ENCODE results near the gene TMEM147. TPM values are rescaled to one million over a fixed set of nuclear protein-coding genes. Genes with fewer than 3 reads are reported as not detected.

TMEM147 gene
- total RNA-seq, 2 experiments from 2014 or later, result 20.3 to 22.0 TPM

GRCh38 chr19:35534803-35535480 is 10.5 kb upstream of the TMEM147 start:
- peaks cover 12% of the 10 kb centered on the region for H3K4me1 Mint-ChIP-seq (ENCODE audit: low read depth)
- H3K36me3 ChIP-seq (ENCODE audit: insufficient read depth, low read length), result no peaks in the 10 kb centered on the region
- no peak overlapping the region for H3K27ac ChIP-seq (ENCODE audit: low read depth in 1 of 2, low read length in 2 of 2)
- peaks cover 31% of the 10 kb centered on the region for H3K27me3 Mint-ChIP-seq
- ATAC-seq (ENCODE audit: poor library complexity) (no peak), DNase-seq (no peak)
- H3K9me3 Mint-ChIP-seq, result no peaks in the 10 kb centered on the region
- peaks cover 0 to 5% of the 10 kb centered on the region in 2 experiments for H3K9me3 ChIP-seq (ENCODE audit: control insufficient read depth in 1 of 2, insufficient read depth in 1 of 2, low read length in 2 of 2)
- no peak overlapping the region for H3K4me3 ChIP-seq (ENCODE audit: low read length)
- ChIA-PET POLR2A (no interaction called here), CTCF (no interaction called here)
- H3K27ac Mint-ChIP-seq, result no peak overlapping the region
- no peaks in the 10 kb centered on the region for H3K36me3 Mint-ChIP-seq (ENCODE audit: low read depth)
- intact Hi-C loops (cut with DNase I, micrococcal nuclease), result no loop called here
- peaks cover 14% of the 10 kb centered on the region for H3K4me1 ChIP-seq (ENCODE audit: insufficient read depth, low read length)
- no peak for TF ChIP-seq CTCF (IDR thresholded peaks at IDR 0.05)
- H3K27me3 ChIP-seq (ENCODE audit: control insufficient read depth in 1 of 2, insufficient read depth in 2 of 2, low read length in 2 of 2), result peaks cover 4 to 5% of the 10 kb centered on the region in 2 experiments
- H3K4me3 Mint-ChIP-seq, result no peak overlapping the region

GRCh38 chr19:35539314-35539713 is 6.1 kb upstream of the TMEM147 start:
- ATAC-seq (ENCODE audit: poor library complexity) (no peak), DNase-seq (no peak)
- H3K27me3 ChIP-seq (ENCODE audit: control insufficient read depth in 1 of 2, insufficient read depth in 2 of 2, low read length in 2 of 2), result peaks cover 1 to 2% of the 10 kb centered on the region in 2 experiments
- Mint-ChIP-seq H3K4me1 (ENCODE audit: low read depth) (peaks cover 4% of the 10 kb centered on the region), H3K27ac (no peak overlapping the region), H3K9me3 (no peaks in the 10 kb centered on the region), H3K36me3 (ENCODE audit: low read depth) (no peaks in the 10 kb centered on the region), H3K4me3 (no peak overlapping the region), H3K27me3 (no peaks in the 10 kb centered on the region)
- ChIA-PET CTCF (no interaction called here), POLR2A (no interaction called here)
- H3K36me3 ChIP-seq (ENCODE audit: insufficient read depth, low read length), result no peaks in the 10 kb centered on the region
- no peak overlapping the region for H3K27ac ChIP-seq (ENCODE audit: low read depth in 1 of 2, low read length in 2 of 2)
- TF ChIP-seq CTCF (IDR thresholded peaks at IDR 0.05), result no peak
- peaks cover 4% of the 10 kb centered on the region for H3K4me1 ChIP-seq (ENCODE audit: insufficient read depth, low read length)
- H3K9me3 ChIP-seq (ENCODE audit: control insufficient read depth in 1 of 2, insufficient read depth in 1 of 2, low read length in 2 of 2), result no peaks in the 10 kb centered on the region
- intact Hi-C loops (cut with DNase I, micrococcal nuclease), result no loop called here
- no peak overlapping the region for H3K4me3 ChIP-seq (ENCODE audit: low read length)

- Histone ChIP-seq H3K9me3 (ENCODE audit: control insufficient read depth in 1 of 2, insufficient read depth in 1 of 2, low read length in 2 of 2) (no peaks in the 10 kb centered on the region), H3K27me3 (ENCODE audit: control insufficient read depth in 1 of 2, insufficient read depth in 2 of 2, low read length in 2 of 2) (peaks cover 0 to 2% of the 10 kb centered on the region in 2 experiments), H3K4me3 (ENCODE audit: low read length) (no peak overlapping the region), H3K36me3 (ENCODE audit: insufficient read depth, low read length) (no peaks in the 10 kb centered on the region), H3K27ac (ENCODE audit: low read depth in 1 of 2, low read length in 2 of 2) (no peak overlapping the region), H3K4me1 (ENCODE audit: insufficient read depth, low read length) (peaks cover 8% of the 10 kb centered on the region)
- ChIA-PET CTCF (no interaction called here), POLR2A (no interaction called here)
- Mint-ChIP-seq H3K27ac (no peak overlapping the region), H3K4me1 (ENCODE audit: low read depth) (peaks cover 9% of the 10 kb centered on the region), H3K36me3 (ENCODE audit: low read depth) (no peaks in the 10 kb centered on the region), H3K9me3 (no peaks in the 10 kb centered on the region), H3K27me3 (no peaks in the 10 kb centered on the region), H3K4me3 (no peak overlapping the region)
- no peak for TF ChIP-seq CTCF (IDR thresholded peaks at IDR 0.05)
- intact Hi-C loops (cut with DNase I, micrococcal nuclease), result no loop called here
- DNase-seq, result no peak
- no peak for ATAC-seq (ENCODE audit: poor library complexity)
Measured at GRCh38 chr19:35539850-35540249, 5.6 kb upstream of the TMEM147 start.
